HEK293 (cell line): ENCODE measurements around the gene ADGRD1.

Experiments used
- CTCF ChIA-PET: fragments of 350-600 bp; formaldehyde crosslinking; extraction: SDS; loops from one replicate; lab custom pipeline; 2021; ENCODE audit warnings: antibody characterized with exemption; lab: Yijun Ruan, JAX
- POLR2A ChIA-PET: fragments of 300-600 bp; formaldehyde crosslinking; extraction: SDS; loops from one replicate; lab custom pipeline; 2020; ENCODE audit warnings: antibody characterized with exemption, inconsistent platforms; lab: Yijun Ruan, JAX
- H3K27ac ChIP-seq: fragments of 200-500 bp; sonication (Bioruptor generic); 2 replicates; pipeline ENCODE4 v1.5.1; 2014; ENCODE audit warnings: low read depth, low read length, control low read depth, inconsistent platforms; ENCODE audit errors: extremely low read depth
- H3K36me3 ChIP-seq, 2 experiments: fragments of 200-500 bp in 1 of 2; sonication (Bioruptor generic) in 1 of 2; 1 replicate in 1 of 2; 2 replicates in 1 of 2; pipeline ENCODE4 v1.5.1; 2014 to 2017; ENCODE audit warnings: inconsistent platforms in 2 of 2, low read length in 2 of 2; ENCODE audit not compliant: control insufficient read depth in 2 of 2, insufficient read depth in 1 of 2
- H3K4me1 ChIP-seq: fragments of 200-500 bp; sonication (Bioruptor generic); 2 replicates; pipeline ENCODE4 v1.5.1; 2014; ENCODE audit warnings: mild to moderate bottlenecking, low read length, inconsistent platforms; ENCODE audit not compliant: control insufficient read depth, insufficient read depth
- H3K4me3 ChIP-seq: 2 replicates; pipeline ENCODE4 v1.5.1; 2011; ENCODE audit warnings: low read depth, mild to moderate bottlenecking, control low read depth, low read length, moderate library complexity
- H3K9me3 ChIP-seq: fragments of 200-500 bp; sonication (Bioruptor generic); 2 replicates; pipeline ENCODE4 v1.5.1; 2014; ENCODE audit warnings: low read depth, low read length, inconsistent platforms; ENCODE audit not compliant: control insufficient read depth, insufficient read depth
- BCL6B ChIP-seq: fragments of 450-650 bp; formaldehyde crosslinking; IDR thresholded peaks from 2 replicates; pipeline ENCODE4 v1.5.1; 2017; ENCODE audit warnings: missing biosample characterization, missing genetic modification characterization
- GLIS1 ChIP-seq: fragments of 450-650 bp; formaldehyde crosslinking; IDR thresholded peaks from 2 replicates; pipeline ENCODE4 v1.5.1; 2016; ENCODE audit warnings: missing biosample characterization, missing genetic modification characterization
- KLF1 ChIP-seq: fragments of 450-650 bp; formaldehyde crosslinking; IDR thresholded peaks from 2 replicates; pipeline ENCODE4 v1.5.1; 2016; ENCODE audit warnings: missing biosample characterization, missing genetic modification characterization
- PATZ1 ChIP-seq: fragments of 450-650 bp; formaldehyde crosslinking; IDR thresholded peaks from 2 replicates; pipeline ENCODE4 v1.5.1; 2016; ENCODE audit warnings: missing biosample characterization, missing genetic modification characterization
- SALL2 ChIP-seq: fragments of 450-650 bp; formaldehyde crosslinking; IDR thresholded peaks from 2 replicates; pipeline ENCODE4 v1.5.0; 2017; ENCODE audit warnings: missing biosample characterization, mild to moderate bottlenecking, missing genetic modification characterization, borderline replicate concordance
- SCRT1 ChIP-seq: fragments of 450-650 bp; formaldehyde crosslinking; IDR thresholded peaks from 2 replicates; pipeline ENCODE4 v1.5.1; 2016; ENCODE audit warnings: missing biosample characterization, missing genetic modification characterization, borderline replicate concordance
- ZNF133 ChIP-seq: fragments of 450-650 bp; formaldehyde crosslinking; IDR thresholded peaks from 2 replicates; pipeline ENCODE4 v1.5.1; 2016; ENCODE audit warnings: missing biosample characterization, missing genetic modification characterization
- ZNF157 ChIP-seq: fragments of 450-650 bp; formaldehyde crosslinking; IDR thresholded peaks from 2 replicates; pipeline ENCODE4 v1.5.1; 2016; ENCODE audit warnings: missing biosample characterization, missing genetic modification characterization
- ZNF341 ChIP-seq: fragments of 450-650 bp; formaldehyde crosslinking; IDR thresholded peaks from 2 replicates; pipeline ENCODE4; 2016; ENCODE audit warnings: low read depth, missing biosample characterization, missing genetic modification characterization
- ZNF416 ChIP-seq: fragments of 450-650 bp; formaldehyde crosslinking; IDR thresholded peaks from 2 replicates; pipeline ENCODE4 v1.5.1; 2016; ENCODE audit warnings: missing biosample characterization, missing genetic modification characterization
- ZNF521 ChIP-seq: fragments of 450-650 bp; formaldehyde crosslinking; IDR thresholded peaks from 2 replicates; pipeline ENCODE4 v1.5.1; 2017; ENCODE audit warnings: missing biosample characterization, mild to moderate bottlenecking, missing genetic modification characterization
- ZNF544 ChIP-seq: fragments of 450-650 bp; formaldehyde crosslinking; IDR thresholded peaks from 2 replicates; pipeline ENCODE4 v1.5.0; 2017; ENCODE audit warnings: missing biosample characterization, missing genetic modification characterization
- ZNF654 ChIP-seq: fragments of 450-650 bp; formaldehyde crosslinking; IDR thresholded peaks from 2 replicates; pipeline ENCODE4 v1.5.1; 2016; ENCODE audit warnings: low read depth, missing biosample characterization, missing genetic modification characterization
- ZNF670 ChIP-seq: fragments of 450-650 bp; formaldehyde crosslinking; IDR thresholded peaks from 2 replicates; pipeline ENCODE4 v1.5.1; 2016; ENCODE audit warnings: missing biosample characterization, missing genetic modification characterization, low read depth
- ZNF707 ChIP-seq: fragments of 450-650 bp; formaldehyde crosslinking; IDR thresholded peaks from 2 replicates; pipeline ENCODE4 v1.5.1; 2016; ENCODE audit warnings: missing biosample characterization, missing genetic modification characterization
- ZNF785 ChIP-seq: fragments of 450-650 bp; formaldehyde crosslinking; IDR thresholded peaks from 2 replicates; pipeline ENCODE4 v1.5.1; 2016; ENCODE audit warnings: missing biosample characterization, missing genetic modification characterization
- TF ChIP-seq, protein P1 (sequence below): fragments of 450-650 bp; formaldehyde crosslinking; IDR thresholded peaks from 2 replicates; pipeline ENCODE4 v1.5.1; 2016; ENCODE audit warnings: missing biosample characterization, missing genetic modification characterization
- TF ChIP-seq, protein P2 (sequence below): fragments of 450-650 bp; formaldehyde crosslinking; IDR thresholded peaks from 2 replicates; pipeline ENCODE4 v1.5.1; 2016; ENCODE audit warnings: missing biosample characterization, missing genetic modification characterization, borderline replicate concordance

Gene ADGRD1

DNA sequence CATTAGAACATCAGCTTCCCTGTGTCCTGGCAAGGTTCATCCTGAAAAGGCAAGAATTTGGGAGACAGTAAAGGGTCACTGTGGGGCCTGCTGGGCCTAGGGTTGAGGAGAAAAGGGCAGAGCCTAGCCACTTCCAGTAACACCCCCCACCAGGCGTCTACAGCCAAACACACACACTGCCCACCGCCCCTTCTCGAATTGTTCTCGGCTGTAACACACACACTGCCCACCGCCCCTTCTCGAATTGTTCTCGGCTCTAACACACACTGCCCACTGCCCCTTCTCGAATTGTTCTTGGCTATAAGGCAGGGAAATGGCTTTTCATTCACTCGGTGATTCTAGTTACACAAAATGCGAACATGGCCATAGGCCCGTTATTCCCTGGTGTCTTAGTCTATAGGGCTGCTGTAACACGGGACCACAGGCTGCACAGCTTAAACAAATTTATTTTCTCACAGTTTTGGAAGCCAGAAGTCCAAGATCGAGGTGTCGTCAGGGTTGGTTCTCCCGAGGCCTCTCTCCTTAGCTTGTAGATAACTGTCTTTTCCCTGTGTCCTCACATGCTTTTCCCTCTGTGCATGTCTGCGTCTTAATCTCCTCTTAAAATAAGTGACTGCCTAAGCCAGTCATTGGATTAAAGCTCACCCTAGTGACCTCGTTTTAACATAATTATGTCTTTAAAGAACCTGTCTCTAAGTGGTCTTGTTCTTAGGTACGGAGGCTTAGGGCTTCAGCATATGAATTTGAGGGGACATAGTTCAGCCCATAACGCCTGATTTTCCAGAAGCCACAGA is 171.0 kb downstream of the ADGRD1 start (continued):
- TF ChIP-seq GLIS1 (tag by site-specific recombination) (no peak), ZNF341 (tag by site-specific recombination) (no peak), ZNF157 (no peak), BCL6B (tag by site-specific recombination) (no peak), ZNF416 (tag by site-specific recombination) (no peak), ZNF785 (no peak)

DNA sequence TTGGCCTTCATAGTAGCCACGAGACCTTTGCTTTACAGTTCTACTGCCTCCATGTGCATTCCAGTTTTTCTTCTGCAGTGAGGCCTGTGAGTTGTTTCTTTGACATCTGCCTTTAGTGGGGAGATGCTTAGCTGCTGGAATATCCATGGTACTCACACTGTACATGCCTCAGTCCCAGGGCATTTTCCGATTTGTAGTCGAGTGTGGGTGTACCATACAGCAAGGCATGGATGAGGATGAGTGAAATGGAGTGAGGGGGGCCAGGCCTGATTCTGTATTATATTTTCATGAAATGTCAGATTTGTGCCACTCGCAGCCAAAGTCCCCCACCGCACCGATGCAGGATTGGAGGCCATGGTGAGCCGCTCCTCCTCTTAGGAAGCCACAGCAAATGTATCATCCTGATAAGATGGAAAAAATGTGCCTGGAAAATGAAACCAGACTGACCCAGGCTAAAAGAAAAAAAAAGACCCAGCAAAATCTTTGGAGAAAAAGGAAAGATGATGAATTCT is 173.0 kb downstream of the ADGRD1 start:
- no peak overlapping the region for H3K27ac ChIP-seq
- CTCF ChIA-PET, result interaction anchor here (1.3 to 2.0 kb wide), 2 partner anchors 10 to 22 kb away, joined by 5 read pairs; no protein-coding TSS in a partner anchor
- TF ChIP-seq ZNF521 (tag by site-specific recombination), result no peak
- TF ChIP-seq SALL2 (tag by site-specific recombination), result no peak
- no peak for TF ChIP-seq SCRT1
- TF ChIP-seq, protein P1, sequence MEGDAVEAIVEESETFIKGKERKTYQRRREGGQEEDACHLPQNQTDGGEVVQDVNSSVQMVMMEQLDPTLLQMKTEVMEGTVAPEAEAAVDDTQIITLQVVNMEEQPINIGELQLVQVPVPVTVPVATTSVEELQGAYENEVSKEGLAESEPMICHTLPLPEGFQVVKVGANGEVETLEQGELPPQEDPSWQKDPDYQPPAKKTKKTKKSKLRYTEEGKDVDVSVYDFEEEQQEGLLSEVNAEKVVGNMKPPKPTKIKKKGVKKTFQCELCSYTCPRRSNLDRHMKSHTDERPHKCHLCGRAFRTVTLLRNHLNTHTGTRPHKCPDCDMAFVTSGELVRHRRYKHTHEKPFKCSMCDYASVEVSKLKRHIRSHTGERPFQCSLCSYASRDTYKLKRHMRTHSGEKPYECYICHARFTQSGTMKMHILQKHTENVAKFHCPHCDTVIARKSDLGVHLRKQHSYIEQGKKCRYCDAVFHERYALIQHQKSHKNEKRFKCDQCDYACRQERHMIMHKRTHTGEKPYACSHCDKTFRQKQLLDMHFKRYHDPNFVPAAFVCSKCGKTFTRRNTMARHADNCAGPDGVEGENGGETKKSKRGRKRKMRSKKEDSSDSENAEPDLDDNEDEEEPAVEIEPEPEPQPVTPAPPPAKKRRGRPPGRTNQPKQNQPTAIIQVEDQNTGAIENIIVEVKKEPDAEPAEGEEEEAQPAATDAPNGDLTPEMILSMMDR (tag by site-specific recombination), result no peak
- TF ChIP-seq ZNF133, result no peak
- no peak for TF ChIP-seq ZNF707
- no peak for TF ChIP-seq PATZ1 (tag by site-specific recombination)
- no peak for TF ChIP-seq ZNF544 (tag by site-specific recombination)
- TF ChIP-seq ZNF654 (tag by site-specific recombination), result no peak
- TF ChIP-seq, protein P2, sequence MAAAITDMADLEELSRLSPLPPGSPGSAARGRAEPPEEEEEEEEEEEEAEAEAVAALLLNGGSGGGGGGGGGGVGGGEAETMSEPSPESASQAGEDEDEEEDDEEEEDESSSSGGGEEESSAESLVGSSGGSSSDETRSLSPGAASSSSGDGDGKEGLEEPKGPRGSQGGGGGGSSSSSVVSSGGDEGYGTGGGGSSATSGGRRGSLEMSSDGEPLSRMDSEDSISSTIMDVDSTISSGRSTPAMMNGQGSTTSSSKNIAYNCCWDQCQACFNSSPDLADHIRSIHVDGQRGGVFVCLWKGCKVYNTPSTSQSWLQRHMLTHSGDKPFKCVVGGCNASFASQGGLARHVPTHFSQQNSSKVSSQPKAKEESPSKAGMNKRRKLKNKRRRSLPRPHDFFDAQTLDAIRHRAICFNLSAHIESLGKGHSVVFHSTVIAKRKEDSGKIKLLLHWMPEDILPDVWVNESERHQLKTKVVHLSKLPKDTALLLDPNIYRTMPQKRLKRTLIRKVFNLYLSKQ (tag by site-specific recombination), result no peak
- TF ChIP-seq, all 188 proteins: peak for 0
- Histone ChIP-seq H3K36me3 (no peaks in the 10 kb centered on the region), H3K4me3 (no peak overlapping the region), H3K9me3 (no peaks in the 10 kb centered on the region), H3K4me1 (no peaks in the 10 kb centered on the region)
- POLR2A ChIA-PET, result no interaction called here

DNA sequence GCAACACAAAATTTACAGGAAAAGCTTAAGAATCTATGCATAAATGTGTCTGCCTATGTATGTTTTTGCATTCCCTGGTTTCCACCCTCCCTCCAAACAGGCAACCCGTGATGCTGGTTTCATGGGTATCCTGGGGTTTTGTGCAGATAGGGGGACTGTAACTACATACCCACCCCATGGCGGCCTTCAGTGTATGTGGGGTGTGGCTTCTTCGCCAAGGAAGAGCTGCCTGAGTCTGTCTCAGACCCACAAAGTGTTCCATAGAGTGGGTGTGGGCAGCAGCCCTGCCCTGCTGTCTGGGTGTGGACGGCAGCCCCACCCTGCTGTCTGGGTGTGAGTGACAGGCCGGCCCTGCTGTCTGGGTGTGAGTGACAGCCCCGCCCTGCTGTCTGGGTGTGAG is 174.8 kb downstream of the ADGRD1 start:
- no peaks in the 10 kb centered on the region for H3K9me3 ChIP-seq
- no peak overlapping the region for H3K4me3 ChIP-seq
- no peaks in the 10 kb centered on the region for H3K36me3 ChIP-seq
- no peak overlapping the region for H3K27ac ChIP-seq
- ChIA-PET CTCF (interaction anchor here (0.9 to 2.0 kb wide), 2 partner anchors 12 to 24 kb away, joined by 3 to 5 read pairs; no protein-coding TSS in a partner anchor), POLR2A (no interaction called here)
- no peaks in the 10 kb centered on the region for H3K4me1 ChIP-seq
- TF ChIP-seq KLF1 (peak; percentile 98), ZNF670 (tag by site-specific recombination) (no peak)
